HepG2 (cell line): ENCODE measurements around the gene ARMH2. TPM values are rescaled to one million over a fixed set of nuclear protein-coding genes. Genes with fewer than 3 reads are reported as not detected.
A peak's percentile ranks its signal among the peaks of the same experiment; 100 is the strongest.

Experiments used
- CCDC6 ChIP-seq: sonication (generic); formaldehyde crosslinking; IDR thresholded peaks from 2 replicates; pipeline ENCODE4 v1.8.1; 2022; ENCODE audit warnings: mild to moderate bottlenecking, missing genetic modification reagents, moderate library complexity
- HOXA5 ChIP-seq: sonication (generic); formaldehyde crosslinking; IDR thresholded peaks from 2 replicates; pipeline ENCODE4 v1.4.0; 2020; ENCODE audit warnings: missing genetic modification reagents
- KAT2B ChIP-seq: fragments of 150-350 bp; IDR thresholded peaks from 2 replicates; pipeline ENCODE4 v1.6.1; 2014; ENCODE audit warnings: low read depth, low read length, borderline replicate concordance
- NR2C2 ChIP-seq: sonication (generic); formaldehyde crosslinking; IDR thresholded peaks from 2 replicates; pipeline ENCODE4 v1.4.0; 2020; ENCODE audit warnings: missing genetic modification reagents, mild to moderate bottlenecking, moderate library complexity, borderline replicate concordance
- PAWR ChIP-seq: sonication (generic); formaldehyde crosslinking; IDR thresholded peaks from 2 replicates; pipeline ENCODE4 v1.4.0; 2020; ENCODE audit warnings: missing genetic modification reagents, mild to moderate bottlenecking, borderline replicate concordance
- SALL2 ChIP-seq: sonication (generic); formaldehyde crosslinking; IDR thresholded peaks from 2 replicates; pipeline ENCODE4 v1.8.1; 2023; ENCODE audit warnings: mild to moderate bottlenecking, missing genetic modification reagents, inconsistent platforms
- SOX5 ChIP-seq: IDR thresholded peaks from 2 replicates; pipeline ENCODE4 v1.6.1; 2016; ENCODE audit warnings: borderline replicate concordance
- SP4 ChIP-seq: sonication (generic); formaldehyde crosslinking; IDR thresholded peaks from 2 replicates; pipeline ENCODE4 v1.8.1; 2023; ENCODE audit warnings: mild to moderate bottlenecking, missing genetic modification reagents
- STAG1 ChIP-seq: sonication (generic); formaldehyde crosslinking; IDR thresholded peaks from 2 replicates; pipeline ENCODE4 v1.4.0; 2020; ENCODE audit warnings: missing genetic modification reagents
- TBP ChIP-seq: sonication (generic); formaldehyde crosslinking; IDR thresholded peaks from 2 replicates; pipeline ENCODE4 v1.5.0; 2020; ENCODE audit warnings: missing genetic modification reagents
- ZMYM4 ChIP-seq: sonication (generic); formaldehyde crosslinking; IDR thresholded peaks from 2 replicates; pipeline ENCODE4 v1.8.1; 2023; ENCODE audit warnings: mild to moderate bottlenecking, missing genetic modification reagents
- ZNF34 ChIP-seq: sonication (generic); formaldehyde crosslinking; IDR thresholded peaks from 2 replicates; pipeline ENCODE4 v1.4.0; 2020; ENCODE audit warnings: mild to moderate bottlenecking, missing genetic modification reagents, borderline replicate concordance
- ZNF441 ChIP-seq: sonication (generic); formaldehyde crosslinking; IDR thresholded peaks from 2 replicates; pipeline ENCODE4 v1.7.0; 2021; ENCODE audit warnings: missing genetic modification reagents, borderline replicate concordance
- ZNF510 ChIP-seq: sonication (generic); formaldehyde crosslinking; IDR thresholded peaks from 2 replicates; pipeline ENCODE4 v1.4.0; 2020; ENCODE audit warnings: low read depth, mild to moderate bottlenecking, missing genetic modification reagents
- ZNF558 ChIP-seq: sonication (generic); formaldehyde crosslinking; IDR thresholded peaks from 2 replicates; pipeline ENCODE4 v1.9.0; 2022; ENCODE audit warnings: mild to moderate bottlenecking, missing genetic modification reagents, borderline replicate concordance
- ZNF710 ChIP-seq: sonication (generic); formaldehyde crosslinking; IDR thresholded peaks from 2 replicates; pipeline ENCODE4 v1.5.0; 2020; ENCODE audit warnings: mild to moderate bottlenecking, missing genetic modification reagents, borderline replicate concordance
- polyA plus RNA-seq, 8 experiments: library from polyadenylated mRNA; depleted of rRNA in 3 of 8; stranded (reverse) in 7 of 8; unstranded in 1 of 8; fragments of >200 nt; fragmentation: Illumina TruSeq in 4 of 8; extraction: Trizol in 4 of 8; gene quantifications; 2 replicates each; pipeline versions ENCODE4 v1.2.1 to v1.2.3, GENCODE V29; 2011 to 2016; ENCODE audit warnings: low read depth in 4 of 8, missing spikeins in 1 of 8, mixed read lengths in 1 of 8; ENCODE audit not compliant: insufficient read depth in 1 of 8
- total RNA-seq, 5 experiments: library from RNA; depleted of rRNA; stranded (reverse); fragments of >200 nt; fragmentation: Illumina TruSeq; extraction: Trizol; gene quantifications; 2 replicates each; pipeline ENCODE4 v1.2.3, GENCODE V29; 2016; ENCODE audit warnings: low read depth in 1 of 5
- TF ChIP-seq, protein P1 (sequence below): sonication (generic); formaldehyde crosslinking; IDR thresholded peaks from 2 replicates; pipeline ENCODE4 v1.9.0; 2022; ENCODE audit warnings: missing genetic modification reagents, mild to moderate bottlenecking, borderline replicate concordance
- TF ChIP-seq, protein P2 (sequence below): IDR thresholded peaks from 2 replicates; pipeline ENCODE4 v1.6.1; 2012; ENCODE audit warnings: low read depth, low read length, improper control_type of control experiment
- TF ChIP-seq, protein P3 (sequence below): sonication (generic); formaldehyde crosslinking; IDR thresholded peaks from 2 replicates; pipeline ENCODE4 v1.4.0; 2020; ENCODE audit warnings: mild to moderate bottlenecking, missing genetic modification reagents

ARMH2 gene
- total and polyA plus RNA-seq, 2 of the 13 experiments (the other 11 are each of a cell fraction or from before 2014, with no cell fraction given) = not detected

DNA sequence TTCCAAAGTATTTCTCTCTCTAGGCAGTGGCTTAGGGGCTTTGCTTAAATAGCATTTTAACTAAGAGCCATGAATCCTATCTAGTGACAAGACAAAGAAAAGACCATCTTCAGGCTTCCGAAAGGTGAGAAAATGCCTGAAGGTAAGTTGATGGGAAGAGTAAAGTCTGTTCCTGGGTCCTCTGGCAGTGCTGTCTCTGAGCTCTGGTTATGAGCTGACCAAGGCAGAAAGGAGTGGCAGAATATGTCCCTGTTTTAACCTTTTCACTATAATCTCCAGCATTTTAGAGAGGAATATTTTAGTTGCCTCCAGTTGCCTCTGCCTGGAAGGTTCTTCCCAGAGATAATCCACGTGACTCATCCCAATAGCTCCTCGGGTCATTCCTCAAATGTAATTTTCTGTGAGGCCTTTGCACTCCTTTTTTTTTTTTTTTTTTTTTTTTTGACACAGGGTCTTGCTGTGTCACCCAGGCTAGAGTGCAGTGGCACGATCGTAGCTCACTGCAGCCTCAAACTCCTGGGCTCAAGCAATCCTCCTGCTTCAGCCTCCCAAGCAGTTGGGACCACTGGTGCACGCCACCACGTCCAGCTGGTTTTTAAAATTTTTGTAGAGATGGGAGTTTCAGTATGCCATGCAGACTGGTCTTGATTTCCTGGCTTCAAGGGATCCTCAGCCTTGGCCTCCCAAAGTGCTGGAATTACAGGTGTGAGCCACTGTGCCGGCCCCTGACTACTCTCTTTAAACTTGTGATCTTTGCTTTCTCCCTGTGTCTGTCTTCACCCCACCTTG is 3.7 kb upstream of the ARMH2 start (continued):
- TF ChIP-seq NR2C2 (CRISPR knock-in tag) = 0 out of 2 replicates have a peak, but pooled peaks have one; percentile 14
- TF ChIP-seq PAWR = no peak
- TF ChIP-seq HOXA5 (CRISPR knock-in tag) = 0 out of 2 replicates have a peak, but pooled peaks have one; percentile 21
- TF ChIP-seq SOX5 (CRISPR knock-in tag) = no peak
- TF ChIP-seq KAT2B = no peak
- no peak for TF ChIP-seq ZNF510 (CRISPR knock-in tag)
- no peak for TF ChIP-seq TBP
- TF ChIP-seq SP4 (CRISPR knock-in tag) = no peak
- TF ChIP-seq, protein P1, sequence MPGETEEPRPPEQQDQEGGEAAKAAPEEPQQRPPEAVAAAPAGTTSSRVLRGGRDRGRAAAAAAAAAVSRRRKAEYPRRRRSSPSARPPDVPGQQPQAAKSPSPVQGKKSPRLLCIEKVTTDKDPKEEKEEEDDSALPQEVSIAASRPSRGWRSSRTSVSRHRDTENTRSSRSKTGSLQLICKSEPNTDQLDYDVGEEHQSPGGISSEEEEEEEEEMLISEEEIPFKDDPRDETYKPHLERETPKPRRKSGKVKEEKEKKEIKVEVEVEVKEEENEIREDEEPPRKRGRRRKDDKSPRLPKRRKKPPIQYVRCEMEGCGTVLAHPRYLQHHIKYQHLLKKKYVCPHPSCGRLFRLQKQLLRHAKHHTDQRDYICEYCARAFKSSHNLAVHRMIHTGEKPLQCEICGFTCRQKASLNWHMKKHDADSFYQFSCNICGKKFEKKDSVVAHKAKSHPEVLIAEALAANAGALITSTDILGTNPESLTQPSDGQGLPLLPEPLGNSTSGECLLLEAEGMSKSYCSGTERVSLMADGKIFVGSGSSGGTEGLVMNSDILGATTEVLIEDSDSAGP (CRISPR knock-in tag) = no peak
- no peak for TF ChIP-seq SALL2 (CRISPR knock-in tag)
- TF ChIP-seq ZNF558 = no peak
- TF ChIP-seq, protein P2, sequence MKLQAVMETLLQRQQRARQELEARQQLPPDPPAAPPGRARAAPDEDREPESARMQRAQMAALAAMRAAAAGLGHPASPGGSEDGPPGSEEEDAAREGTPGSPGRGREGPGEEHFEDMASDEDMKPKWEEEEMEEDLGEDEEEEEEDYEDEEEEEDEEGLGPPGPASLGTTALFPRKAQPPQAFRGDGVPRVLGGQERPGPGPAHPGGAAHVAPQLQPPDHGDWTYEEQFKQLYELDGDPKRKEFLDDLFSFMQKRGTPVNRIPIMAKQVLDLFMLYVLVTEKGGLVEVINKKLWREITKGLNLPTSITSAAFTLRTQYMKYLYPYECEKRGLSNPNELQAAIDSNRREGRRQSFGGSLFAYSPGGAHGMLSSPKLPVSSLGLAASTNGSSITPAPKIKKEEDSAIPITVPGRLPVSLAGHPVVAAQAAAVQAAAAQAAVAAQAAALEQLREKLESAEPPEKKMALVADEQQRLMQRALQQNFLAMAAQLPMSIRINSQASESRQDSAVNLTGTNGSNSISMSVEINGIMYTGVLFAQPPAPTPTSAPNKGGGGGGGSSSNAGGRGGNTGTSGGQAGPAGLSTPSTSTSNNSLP = no peak
- TF ChIP-seq ZNF710 (CRISPR knock-in tag) = no peak
- no peak for TF ChIP-seq STAG1 (CRISPR knock-in tag)
- no peak for TF ChIP-seq ZNF441 (CRISPR knock-in tag)
- TF ChIP-seq ZNF34 (CRISPR knock-in tag) = no peak
- no peak for TF ChIP-seq ZMYM4 (CRISPR knock-in tag)
- TF ChIP-seq, protein P3, sequence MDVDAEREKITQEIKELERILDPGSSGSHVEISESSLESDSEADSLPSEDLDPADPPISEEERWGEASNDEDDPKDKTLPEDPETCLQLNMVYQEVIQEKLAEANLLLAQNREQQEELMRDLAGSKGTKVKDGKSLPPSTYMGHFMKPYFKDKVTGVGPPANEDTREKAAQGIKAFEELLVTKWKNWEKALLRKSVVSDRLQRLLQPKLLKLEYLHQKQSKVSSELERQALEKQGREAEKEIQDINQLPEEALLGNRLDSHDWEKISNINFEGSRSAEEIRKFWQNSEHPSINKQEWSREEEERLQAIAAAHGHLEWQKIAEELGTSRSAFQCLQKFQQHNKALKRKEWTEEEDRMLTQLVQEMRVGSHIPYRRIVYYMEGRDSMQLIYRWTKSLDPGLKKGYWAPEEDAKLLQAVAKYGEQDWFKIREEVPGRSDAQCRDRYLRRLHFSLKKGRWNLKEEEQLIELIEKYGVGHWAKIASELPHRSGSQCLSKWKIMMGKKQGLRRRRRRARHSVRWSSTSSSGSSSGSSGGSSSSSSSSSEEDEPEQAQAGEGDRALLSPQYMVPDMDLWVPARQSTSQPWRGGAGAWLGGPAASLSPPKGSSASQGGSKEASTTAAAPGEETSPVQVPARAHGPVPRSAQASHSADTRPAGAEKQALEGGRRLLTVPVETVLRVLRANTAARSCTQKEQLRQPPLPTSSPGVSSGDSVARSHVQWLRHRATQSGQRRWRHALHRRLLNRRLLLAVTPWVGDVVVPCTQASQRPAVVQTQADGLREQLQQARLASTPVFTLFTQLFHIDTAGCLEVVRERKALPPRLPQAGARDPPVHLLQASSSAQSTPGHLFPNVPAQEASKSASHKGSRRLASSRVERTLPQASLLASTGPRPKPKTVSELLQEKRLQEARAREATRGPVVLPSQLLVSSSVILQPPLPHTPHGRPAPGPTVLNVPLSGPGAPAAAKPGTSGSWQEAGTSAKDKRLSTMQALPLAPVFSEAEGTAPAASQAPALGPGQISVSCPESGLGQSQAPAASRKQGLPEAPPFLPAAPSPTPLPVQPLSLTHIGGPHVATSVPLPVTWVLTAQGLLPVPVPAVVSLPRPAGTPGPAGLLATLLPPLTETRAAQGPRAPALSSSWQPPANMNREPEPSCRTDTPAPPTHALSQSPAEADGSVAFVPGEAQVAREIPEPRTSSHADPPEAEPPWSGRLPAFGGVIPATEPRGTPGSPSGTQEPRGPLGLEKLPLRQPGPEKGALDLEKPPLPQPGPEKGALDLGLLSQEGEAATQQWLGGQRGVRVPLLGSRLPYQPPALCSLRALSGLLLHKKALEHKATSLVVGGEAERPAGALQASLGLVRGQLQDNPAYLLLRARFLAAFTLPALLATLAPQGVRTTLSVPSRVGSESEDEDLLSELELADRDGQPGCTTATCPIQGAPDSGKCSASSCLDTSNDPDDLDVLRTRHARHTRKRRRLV (CRISPR knock-in tag) = no peak
- no peak; the same call in 1 of the 2 replicates for TF ChIP-seq CCDC6
